SHP77 (cell line): ENCODE data around the gene ACTN1.
"Not testable (repeated sequence)": the region's sequence is repeated elsewhere in the genome, so short reads cannot be mapped to it uniquely, and the experiment has no call there.

ENCODE experiments used
- DNase-seq, 2 experiments: peaks; one replicate each; lab custom pipeline; 2025; lab: John Stamatoyannopoulos, UW

ACTN1 gene

DNA sequence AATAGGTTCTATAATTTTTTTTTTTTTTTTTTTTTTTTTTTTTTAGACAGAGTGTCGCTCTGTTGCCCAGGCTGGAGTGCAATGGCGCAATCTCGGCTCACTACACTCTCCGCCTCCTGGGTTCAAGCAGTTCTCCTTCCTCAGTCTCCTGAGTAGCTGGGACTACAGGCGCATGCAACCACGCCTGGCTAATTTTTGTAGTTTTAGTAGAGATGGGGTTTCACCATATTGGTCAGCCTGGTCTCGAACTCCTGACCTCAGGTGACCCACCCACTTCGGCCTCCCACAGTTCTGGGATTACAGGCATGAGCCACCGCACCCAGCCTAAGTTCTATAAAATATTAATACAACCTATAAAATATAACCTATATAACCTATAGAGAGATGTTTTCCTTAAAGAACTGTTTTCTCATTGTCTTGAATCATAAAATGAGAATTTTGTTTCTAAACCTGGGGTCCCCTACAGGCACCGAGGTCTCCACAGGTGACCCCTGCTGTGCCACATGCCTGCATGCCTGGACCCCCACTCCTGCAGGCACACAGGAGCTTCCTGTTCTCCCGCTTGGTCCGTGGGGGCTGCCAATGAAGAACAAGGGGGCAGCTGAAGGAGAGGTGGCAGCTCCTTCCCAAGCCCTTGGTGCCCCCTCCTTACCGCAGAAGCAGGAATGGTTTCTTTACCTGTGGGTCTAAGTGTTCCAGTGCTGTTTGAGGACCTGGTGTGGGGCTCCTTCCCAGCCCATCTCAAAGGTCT, 115.3 kb downstream of the ACTN1 start:
- no peak for DNase-seq

DNA sequence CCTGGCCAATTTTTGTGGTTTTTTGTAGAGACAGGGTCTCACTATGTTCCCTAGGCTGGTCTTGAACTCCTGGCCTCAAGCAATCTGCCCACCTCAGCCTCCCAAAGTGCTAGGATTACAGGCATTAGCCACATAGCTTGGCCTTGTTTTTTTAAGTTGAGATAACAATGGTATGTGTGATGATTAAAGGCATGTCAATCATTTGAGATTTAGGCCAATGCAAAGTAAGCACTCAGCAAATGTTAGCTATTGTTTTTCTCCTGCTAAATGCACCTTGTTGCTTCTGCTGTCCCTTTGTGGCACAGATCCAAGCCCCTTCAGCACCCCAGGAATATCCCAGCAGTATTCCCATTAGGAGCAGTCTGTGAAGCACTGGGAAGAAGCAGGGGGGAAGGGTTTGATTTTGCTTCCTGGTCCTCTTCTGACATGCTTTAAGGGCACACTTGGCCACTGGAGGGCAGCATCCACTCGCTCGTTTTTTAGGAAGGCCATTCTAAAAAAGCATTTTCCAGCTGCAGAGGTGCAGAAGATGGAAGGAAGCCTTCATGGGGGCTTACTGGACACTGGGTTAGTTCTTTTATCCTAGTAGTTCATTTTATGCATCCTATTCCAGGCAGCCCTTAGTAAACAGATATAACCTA, 116.0 kb downstream of the ACTN1 start:
- DNase-seq, result peak; percentile 52 to 73

DNA sequence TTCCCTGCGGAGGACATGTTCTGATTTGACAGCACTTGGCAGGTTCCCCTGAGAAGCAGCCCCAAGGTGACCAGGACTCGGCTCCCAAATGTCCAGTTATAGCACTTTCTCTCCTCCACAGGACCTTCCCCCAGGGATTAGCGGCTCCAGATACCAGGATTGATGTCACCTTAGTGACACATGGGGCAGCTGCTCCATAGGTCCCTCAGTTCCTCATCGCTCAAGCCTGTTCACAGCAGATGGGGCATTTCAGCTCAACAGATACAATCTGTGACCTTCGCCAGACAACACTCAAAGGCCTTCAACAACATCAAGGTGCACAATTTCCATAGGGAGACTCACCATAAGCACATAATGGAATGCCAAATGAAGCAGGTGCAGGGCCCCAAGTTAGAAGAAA, 118.3 kb downstream of the ACTN1 start:
- no peak for DNase-seq

DNA sequence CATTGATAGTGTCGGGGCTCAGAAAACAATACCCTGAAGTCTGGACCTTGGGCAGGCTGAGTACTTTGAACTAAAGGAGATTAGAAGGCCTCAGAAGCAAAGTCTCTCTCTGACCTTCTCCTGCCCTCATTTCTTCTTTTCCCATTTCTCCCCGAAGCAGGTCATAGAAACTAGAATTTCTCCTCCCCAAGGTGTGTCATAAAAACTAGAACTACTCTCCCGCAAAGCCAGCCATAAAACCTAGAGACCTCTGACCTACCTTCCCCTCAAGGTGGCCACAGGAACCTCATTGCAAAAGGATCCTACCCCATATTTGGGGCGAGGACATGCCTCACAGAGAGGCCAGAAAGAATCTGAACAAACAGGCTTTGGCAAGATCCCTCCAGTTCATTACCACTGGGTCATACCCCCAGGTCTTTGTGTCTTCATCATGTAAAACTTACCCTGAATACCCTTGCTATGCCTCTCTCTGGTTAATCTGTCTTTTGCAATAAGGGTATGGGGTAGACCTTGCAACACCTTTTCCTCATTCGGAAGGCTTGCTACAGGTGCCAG, 121.5 kb downstream of the ACTN1 start:
- no peak for DNase-seq

DNA sequence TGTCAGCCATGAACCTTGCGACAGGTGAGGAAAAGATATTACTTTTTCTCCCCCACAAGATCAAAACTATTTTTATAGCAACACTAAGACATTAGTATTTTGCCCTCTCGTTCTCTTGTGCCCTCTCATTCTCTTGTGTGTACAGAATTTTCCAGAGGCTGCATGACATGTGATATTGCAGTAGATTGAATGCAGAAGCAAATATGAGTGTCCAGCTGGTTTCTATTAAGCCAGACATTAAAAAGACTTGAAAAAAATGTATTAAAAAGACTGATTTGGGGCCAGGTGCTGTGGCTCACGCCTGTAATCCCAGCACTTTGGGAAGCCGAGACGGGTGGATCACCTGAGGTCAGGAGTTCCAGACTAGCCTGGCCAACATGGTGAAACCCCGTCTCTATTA, 122.5 kb downstream of the ACTN1 start:
- DNase-seq, result no peak

DNA sequence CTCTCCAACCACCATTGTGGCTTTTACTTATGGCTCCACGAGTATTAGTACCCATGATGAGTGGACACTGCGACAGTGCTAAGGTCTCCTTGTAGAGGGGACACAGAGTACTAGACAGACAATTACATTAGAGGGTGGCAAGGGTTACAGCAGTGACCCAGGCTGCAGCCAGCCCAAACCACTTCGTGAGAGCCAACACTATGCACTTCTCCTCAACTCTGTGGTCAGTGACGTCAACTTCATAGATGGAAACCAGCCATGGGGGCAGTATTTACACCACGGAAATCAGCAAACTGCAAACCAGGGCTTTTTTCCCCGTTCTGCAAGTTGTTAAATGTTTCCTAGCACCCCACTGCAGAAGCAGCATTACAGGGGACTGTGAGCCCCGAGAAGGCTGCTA, 124.7 kb downstream of the ACTN1 start:
- no peak for DNase-seq

DNA sequence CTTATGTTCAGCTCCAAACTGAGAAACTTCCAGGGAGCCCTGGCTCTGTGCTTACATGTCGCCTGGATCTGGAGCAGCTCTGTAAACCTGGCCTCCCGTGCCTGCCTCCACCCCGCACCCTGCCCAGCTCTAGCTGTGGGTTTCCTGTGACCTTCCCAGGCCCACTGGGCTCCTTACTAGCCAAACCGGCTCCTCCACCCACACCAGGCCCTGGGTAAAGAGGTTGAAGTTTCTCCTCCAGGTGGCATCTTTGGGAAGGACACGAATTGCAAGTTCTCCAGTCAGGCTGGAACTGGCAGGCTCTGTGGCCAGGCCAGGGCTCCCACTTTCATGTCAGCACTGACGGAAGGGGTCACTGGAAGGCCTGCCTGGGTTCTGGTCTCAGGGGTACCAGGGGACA, 125.4 kb downstream of the ACTN1 start:
- no peak for DNase-seq

DNA sequence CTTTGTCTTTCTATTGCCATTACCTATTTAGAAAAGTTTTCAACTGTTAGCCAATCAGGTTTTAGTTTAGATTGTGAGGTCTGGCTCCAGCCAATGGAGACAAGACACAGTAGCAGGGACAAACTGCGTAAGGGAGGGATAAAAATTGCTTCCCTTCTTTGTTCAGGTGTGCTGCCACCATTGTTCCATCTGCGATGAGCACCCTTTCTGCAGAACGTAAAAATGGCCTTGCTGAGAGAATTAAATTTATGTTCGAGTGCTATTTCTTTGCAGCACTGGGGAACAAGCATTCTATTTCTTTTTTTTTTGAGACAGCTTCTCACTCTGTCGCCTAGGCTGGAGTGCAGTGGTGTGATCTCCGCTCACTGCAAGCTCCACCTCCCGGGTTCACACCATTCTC, 126.6 kb downstream of the ACTN1 start:
- DNase-seq, result not testable (repeated sequence)

DNA sequence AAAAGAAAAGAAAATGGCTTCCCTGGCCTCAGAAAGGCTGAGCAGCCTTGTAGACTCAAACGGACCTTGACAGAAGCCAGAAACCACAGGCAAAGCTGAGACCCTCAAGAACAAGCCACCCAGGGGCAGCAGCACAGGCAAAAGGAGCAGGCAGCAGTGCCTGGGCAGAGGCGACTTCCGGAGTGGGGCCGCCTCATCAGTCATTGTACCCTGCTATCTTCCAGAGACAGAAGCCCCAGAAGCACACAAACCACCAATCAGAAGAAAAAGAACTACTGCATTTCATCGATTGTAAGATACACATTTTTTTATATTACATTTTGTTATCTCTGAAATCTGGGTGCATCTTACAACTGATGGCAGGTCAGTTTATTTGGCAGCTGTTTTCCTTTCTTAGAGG, 128.0 kb downstream of the ACTN1 start:
- no peak for DNase-seq

DNA sequence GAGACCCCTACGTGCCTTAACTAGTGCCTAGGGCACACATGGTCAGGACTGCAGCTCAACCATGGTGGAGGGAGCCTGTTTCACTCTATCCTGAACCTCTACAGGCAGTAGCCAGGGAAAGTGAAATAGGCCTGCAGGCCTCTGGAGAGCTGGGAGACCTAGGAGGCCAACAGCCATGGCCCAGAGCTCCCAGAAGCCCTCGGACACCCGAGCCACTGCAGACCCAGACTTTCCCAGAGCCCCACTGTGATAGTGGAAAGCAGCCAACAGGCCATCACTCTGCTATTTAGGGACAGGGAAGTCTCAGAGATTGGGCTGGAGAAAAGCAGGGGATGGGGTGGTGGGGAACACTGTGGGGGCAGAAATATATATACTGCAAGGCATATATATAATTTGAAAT, 129.7 kb downstream of the ACTN1 start:
- DNase-seq, result no peak

DNA sequence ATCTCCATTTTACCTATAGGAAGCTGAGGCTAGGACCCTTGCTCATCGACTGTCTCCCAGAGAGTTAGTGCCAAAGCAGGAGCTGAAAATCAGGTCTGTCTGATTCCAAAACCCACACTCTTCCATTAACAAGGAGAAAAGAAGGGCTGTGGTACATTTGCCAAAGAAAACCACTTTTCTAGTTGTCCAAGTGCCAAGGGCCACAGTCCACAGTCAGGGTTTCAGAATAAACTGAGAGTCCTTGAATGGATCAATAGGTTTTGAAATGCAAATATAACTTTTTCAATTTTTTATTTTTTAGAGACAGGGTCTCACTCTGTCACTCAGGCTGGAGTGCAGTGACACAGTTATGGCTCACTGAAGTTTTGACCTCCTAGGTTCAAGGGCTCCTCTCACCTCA, 130.8 kb downstream of the ACTN1 start:
- no peak for DNase-seq

DNA sequence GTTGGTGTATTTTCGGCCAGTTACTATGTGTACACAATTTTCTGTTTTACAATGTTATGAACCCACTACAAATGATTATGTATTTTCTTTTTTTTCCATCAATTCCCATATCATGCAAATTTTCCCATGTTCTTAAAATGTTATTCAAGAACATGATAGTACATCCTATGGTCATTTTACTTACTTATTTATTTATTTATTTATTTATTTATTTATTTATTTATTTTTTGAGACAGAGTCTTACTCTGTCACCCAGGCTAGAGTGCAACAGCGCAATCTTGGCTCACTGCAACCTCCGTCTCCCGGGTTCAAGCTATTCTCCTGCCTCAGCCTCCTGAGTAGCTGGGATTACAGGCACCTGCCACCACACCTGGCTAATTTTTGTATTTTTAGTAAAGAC, 131.5 kb downstream of the ACTN1 start:
- not testable (repeated sequence) for DNase-seq

DNA sequence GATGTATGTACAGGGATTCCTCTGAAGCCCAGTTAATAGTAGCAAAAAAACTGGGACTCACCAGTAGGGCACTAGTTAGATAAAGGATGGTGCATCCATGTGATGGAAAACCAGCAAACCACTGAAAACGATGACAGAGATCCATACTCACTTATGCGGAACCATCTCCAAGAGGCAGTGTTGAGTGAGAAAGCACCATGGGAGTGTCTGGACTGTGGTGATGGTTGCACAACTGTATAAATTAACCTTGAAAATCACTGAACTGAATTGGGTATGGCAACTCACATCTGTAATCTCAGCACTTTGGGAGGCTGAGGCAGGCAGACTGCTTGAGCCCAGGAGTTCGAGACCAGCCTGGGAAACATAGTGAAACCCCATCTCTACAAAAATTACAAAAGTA, 132.6 kb downstream of the ACTN1 start:
- DNase-seq, result no peak

DNA sequence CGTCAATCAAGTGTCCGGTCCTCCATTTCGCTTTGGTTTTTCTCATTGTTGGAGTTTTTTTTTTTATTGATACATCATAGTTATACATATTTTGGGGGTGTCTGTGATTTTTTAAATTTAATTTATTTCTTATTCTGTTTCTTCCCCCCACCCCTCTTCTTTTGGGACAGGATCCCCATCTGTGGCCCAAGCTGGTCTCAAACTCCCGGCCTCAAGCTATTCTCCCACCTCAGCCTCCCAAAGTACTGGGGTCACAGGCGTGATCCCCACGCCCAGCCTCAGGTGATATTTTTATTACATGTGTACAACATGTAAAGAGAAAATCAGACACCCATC, 134.9 kb downstream of the ACTN1 start:
- no peak for DNase-seq

DNA sequence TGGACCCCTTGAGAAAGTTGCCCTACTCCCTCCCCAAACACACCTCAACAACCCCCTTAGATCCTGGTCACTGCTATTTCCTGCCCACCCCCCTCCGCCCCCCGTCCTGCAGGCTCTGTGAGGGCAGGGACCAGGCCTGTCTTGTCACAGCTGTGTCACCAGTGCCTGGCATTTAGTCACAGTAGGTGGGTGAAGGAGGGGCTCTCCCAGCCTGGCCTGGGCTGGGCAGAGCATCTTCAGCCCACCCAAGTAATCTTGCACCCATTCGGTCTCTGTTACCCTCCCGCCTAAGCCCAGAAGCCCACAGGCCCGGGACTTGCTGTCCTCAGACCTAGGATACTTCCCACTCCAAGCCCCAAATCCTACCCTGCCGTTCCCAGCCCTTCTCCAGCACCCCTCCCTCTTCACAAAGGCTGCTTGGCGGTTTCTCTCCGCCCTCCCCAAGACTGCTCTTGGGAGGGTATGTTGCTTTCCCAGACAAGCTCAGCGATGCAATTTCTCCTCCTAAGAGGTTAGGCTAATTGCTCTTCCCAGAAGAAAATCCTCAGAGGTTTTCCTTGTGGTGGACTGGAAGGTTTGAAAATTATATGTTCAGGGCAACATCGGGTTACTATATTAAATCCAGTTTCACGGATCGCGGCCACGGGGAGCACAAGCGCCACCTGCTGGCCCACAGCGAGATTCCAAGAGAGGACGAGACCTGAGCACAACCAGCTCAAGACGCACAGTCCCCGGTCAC, 135.5 kb downstream of the ACTN1 start:
- peak; percentile 37 to 39 for DNase-seq

DNA sequence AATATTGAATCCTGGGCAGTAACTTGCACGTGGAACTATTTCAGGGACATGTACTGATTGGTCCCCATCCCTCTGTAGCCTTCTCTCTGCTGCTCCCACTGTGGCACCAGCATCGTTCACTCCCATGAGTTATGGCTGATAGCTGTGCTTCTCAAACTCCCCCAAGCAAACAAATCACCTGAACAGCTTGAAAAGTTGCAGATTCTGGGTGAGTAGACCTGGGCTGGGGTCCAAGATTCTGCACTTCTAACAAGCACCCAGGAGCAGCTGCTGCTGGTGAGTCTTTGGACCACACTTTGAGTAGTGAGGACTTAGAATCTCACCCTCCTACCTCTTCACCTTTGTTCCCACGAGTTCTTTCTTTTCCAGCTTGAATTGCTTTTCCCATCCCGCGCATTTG, 136.8 kb downstream of the ACTN1 start:
- no peak for DNase-seq

DNA sequence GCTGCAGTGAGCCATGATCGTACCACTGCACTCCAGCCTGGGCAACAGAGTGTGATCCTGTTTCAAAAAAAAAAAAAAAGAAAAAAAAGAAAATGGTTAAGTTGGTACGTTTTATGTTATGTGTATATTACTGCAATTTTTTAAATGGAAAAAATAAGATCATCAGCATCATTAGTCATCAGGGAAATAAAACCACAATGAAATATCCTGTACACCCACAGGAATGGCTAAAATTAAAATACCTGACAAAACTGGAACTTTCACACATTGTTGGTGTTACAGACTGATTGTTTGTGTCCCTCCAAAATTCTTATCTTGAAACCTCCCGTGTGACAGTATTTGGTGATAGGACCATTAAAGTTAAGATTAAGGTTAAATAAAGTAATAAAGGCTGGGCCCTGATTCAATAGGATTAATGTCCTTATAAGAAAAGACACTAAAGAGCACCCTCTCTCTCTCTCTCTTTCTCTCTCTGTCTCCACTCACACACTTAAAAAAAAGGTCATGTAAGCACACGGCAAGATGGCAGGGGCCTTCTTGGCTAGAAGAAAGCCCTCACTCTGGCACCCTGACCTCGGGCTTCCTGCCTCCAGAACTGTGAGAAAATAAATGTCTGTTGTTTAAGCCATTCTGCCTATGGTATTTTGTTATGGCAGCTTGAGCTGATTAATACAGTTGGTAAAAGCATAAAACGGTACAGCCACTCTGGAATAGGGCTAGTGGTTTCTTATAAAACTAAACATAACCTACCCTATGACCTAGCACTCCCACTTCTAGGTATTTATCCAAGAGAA, 137.9 kb downstream of the ACTN1 start:
- no peak for DNase-seq

DNA sequence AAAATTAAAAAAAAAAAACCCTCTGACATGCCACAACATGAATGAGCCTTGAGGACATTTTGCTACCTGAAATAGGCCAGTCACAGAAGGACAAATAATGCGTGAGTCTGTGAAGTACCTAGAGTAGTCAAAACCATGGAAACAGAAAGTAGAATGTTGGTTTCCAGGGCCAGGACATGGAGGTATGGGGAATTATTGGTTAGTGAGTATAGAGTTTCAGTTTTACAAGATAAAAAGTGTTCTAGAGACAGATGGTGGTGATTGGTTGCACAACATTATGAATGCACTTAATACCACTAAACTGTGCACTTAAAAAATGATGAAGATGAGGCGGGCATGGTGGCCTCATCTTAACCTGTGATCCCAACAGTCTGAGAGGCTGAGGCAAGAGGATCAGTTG, 138.6 kb downstream of the ACTN1 start:
- no peak for DNase-seq

DNA sequence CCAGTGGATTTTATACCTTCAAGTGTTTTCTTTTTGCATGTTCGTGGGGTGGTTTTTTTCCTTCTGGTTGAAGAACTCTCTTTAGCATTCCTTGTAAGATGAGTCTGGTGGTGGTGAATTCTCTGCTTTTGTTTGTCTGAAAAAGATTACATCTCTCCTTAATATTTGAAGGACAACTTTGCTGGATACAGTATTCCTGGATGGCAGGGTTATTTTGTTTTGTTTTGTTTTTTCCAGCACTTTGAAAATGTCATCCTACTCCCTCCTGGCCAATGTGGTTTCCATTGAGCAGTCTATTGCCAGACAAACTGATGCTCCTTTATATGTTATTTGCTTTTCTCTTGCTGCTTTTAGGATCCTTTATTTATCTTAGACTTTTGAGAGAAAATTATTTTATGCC, 143.0 kb downstream of the ACTN1 start:
- no peak for DNase-seq

DNA sequence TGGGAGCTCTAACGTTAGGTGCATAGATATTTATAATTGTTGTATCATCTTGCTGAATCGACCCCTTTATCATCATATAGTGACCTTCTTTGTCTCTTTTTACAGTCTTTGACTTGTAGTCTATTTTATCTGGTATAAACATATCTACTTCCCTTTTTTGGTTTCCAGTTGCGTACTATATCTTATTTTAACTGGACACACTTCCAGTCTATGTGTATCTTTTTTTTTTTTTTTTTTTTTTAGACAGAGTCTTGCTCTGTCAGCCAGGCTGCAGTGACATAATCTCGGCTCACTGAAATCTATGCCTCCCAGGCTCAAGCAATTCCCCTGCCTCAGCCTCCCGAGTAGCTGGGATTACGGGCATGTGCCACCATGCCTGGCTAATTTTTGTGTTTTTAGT, 144.3 kb downstream of the ACTN1 start:
- no peak for DNase-seq

DNA sequence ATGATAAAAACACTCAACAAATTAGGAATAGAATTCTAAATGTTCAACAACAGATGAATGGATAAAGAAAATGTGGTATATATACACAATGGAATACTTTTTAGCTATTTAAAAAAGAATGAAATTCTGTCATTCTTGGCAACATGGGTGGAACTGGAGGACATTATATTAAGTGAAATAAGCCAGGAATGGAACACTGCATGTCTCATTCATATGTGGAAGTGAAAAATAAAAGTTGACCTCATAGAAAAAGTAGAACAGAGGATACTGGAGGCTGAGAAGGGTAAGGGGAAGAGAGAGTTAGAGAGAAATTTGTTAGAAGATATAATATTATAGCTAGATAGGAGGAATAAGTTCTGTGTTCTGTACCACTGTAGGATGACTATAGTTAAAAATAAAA, 150.4 kb downstream of the ACTN1 start:
- DNase-seq, result no peak

DNA sequence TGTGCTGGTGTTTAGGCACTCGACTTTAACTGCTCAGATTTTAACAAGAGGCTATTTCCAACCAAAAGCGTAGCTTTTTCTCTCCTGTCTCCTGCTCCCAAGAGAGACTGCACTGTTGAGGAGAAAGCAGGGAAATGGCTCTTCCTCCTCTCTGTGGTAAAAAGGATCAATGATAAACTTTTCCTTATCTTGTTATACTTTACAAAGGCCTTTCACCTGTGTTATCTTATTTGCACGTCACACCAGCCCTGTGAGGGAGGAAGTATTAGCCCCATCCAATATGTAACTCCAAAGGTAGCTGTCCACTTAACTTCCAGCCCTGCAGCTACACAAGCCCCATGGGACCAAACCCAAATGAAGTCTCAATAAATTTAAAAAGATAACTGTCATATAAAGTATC, 153.4 kb downstream of the ACTN1 start:
- no peak for DNase-seq
